ENCODE data around the gene DCLRE1C.

DNA sequence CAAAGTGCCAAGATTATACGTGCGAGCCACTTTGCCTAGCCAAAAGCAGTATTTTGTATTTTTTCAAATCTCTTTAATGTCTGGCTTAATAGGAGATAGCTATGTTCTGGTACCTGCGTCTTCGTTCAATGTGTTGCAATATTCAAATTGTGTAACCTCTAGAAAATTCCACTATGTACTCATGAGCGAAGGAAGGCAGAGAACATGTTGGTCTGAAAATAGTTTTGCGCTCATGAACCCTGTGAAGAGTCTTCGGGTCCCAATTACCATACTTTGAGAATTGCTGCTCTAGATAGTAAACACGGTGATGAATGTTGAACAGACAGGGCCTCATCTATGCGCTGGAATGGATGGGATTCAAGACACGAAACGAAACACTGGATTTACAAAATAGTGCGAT is 78.0 kb downstream of the DCLRE1C start:
- no peak for TF ChIP-seq EZH2 (IDR thresholded peaks at IDR 0.05)
- TF ChIP-seq POLR2AphosphoS5 (IDR thresholded peaks at IDR 0.05; ENCODE audit: borderline replicate concordance, low read depth, low read length): no peak
- TF ChIP-seq FOXP2 (optimal IDR thresholded peaks at IDR 0.05; ENCODE audit: control extremely low read depth, extremely low read length, insufficient read depth): no peak

Data from SK-N-MC (cell line).